Erythroblast (primary cell): Measurements from ENCODE around the gene WDSUB1.

ENCODE experiments used
- GATA1 ChIP-seq: IDR thresholded peaks from 2 replicates; pipeline ENCODE4 v1.6.1; 2011; ENCODE audit warnings: low read depth, mild to moderate bottlenecking, control low read depth, low read length, moderate library complexity
- POLR2A ChIP-seq: IDR thresholded peaks from 2 replicates; pipeline ENCODE4 v1.6.1; 2011; ENCODE audit warnings: mild to moderate bottlenecking, low read length

GRCh38 chr2:159267921-159268320 lies 18.6 kb downstream of the WDSUB1 start:
- TF ChIP-seq POLR2A (no peak), GATA1 (no peak)
